SU-DHL-6 (cell line): Measurements from ENCODE around the gene TMEM184C.

Experiments
- EZH2phosphoT487 ChIP-seq: fragments of 200-600 bp; sonication (generic), shearing (Covaris generic); conservative IDR thresholded peaks from 2 replicates; pipeline ENCODE4 v1.6.1; 2018; ENCODE audit warnings: mild to moderate bottlenecking, antibody characterized with exemption, low read length, moderate library complexity, mixed read lengths
- TF ChIP-seq, protein P1 (sequence below): fragments of 200-600 bp; sonication (generic); IDR thresholded peaks from one replicate; pipeline ENCODE4 v1.5.1; 2017; ENCODE audit warnings: antibody characterized with exemption, mild to moderate bottlenecking, low read length, moderate library complexity; ENCODE audit not compliant: insufficient read depth, poor library complexity, severe bottlenecking

DNA sequence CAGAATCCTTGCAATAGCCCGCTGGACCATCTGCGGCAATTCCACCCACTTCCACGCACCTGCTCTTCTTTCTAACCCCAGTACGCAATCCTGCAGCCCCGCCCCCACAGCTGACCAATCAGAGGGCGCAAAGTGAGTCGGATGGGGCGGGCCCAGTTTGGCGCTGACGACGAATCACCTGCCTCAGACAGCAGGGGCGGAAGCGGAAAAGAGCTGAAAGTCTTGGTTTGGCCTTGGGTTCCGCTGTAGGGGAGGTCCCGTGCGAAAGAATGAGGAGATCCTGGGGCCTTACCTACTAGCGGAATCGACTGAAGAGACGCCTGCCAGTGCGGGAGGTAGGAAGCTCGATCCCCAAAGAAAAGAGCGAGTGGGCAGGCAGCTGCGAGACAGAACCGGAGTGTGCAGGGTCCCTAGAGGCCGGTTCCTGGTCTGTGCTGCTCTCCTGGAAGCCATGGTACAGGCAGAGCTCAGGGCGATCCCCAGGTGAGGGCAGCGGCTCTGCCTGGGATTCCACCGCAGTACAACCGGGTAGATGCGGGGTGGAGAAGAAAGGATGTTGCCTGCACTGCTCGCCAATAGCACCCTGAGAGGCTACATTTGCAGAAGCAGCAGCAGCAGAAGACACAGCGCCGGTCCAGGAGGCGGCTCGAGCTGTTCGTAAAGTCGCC is at the start of gene TMEM184C:
- TF ChIP-seq, protein P1, sequence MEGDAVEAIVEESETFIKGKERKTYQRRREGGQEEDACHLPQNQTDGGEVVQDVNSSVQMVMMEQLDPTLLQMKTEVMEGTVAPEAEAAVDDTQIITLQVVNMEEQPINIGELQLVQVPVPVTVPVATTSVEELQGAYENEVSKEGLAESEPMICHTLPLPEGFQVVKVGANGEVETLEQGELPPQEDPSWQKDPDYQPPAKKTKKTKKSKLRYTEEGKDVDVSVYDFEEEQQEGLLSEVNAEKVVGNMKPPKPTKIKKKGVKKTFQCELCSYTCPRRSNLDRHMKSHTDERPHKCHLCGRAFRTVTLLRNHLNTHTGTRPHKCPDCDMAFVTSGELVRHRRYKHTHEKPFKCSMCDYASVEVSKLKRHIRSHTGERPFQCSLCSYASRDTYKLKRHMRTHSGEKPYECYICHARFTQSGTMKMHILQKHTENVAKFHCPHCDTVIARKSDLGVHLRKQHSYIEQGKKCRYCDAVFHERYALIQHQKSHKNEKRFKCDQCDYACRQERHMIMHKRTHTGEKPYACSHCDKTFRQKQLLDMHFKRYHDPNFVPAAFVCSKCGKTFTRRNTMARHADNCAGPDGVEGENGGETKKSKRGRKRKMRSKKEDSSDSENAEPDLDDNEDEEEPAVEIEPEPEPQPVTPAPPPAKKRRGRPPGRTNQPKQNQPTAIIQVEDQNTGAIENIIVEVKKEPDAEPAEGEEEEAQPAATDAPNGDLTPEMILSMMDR = no peak
- TF ChIP-seq EZH2phosphoT487 = no peak
